MM.1S (cell line): ENCODE data around the gene AKAP6.

Experiments
- DNase-seq: peaks from one replicate; pipeline ENCODE4 v3.0.0-alpha.2; 2015
- H2AFZ ChIP-seq: fragments of 300-600 bp; sonication (generic); 2 replicates; pipeline ENCODE4 v1.6.0; 2016; ENCODE audit warnings: antibody characterized with exemption, low read length
- H3F3A ChIP-seq: fragments of 300-600 bp; sonication (generic); 2 replicates; pipeline ENCODE4 v1.6.1; 2016; ENCODE audit warnings: mild to moderate bottlenecking, antibody characterized with exemption, low read length, moderate library complexity, mixed read lengths; ENCODE audit not compliant: insufficient read depth
- H3K27ac ChIP-seq: fragments of 300-600 bp; sonication (generic); 2 replicates; pipeline ENCODE4 v1.5.1; 2016; ENCODE audit warnings: mild to moderate bottlenecking, low read length
- H3K27me3 ChIP-seq: fragments of 300-600 bp; sonication (generic); replicated peaks from 2 replicates; pipeline ENCODE4 v1.6.0; 2016; ENCODE audit warnings: low read length; ENCODE audit not compliant: insufficient read depth
- H3K36me3 ChIP-seq: fragments of 300-600 bp; sonication (generic); replicated peaks from 2 replicates; pipeline ENCODE4 v1.6.1; 2016; ENCODE audit warnings: mild to moderate bottlenecking, low read length, mixed read lengths; ENCODE audit not compliant: insufficient read depth
- H3K4me1 ChIP-seq: fragments of 300-600 bp; sonication (generic); 2 replicates; pipeline ENCODE4 v1.6.1; 2016; ENCODE audit warnings: low read length, mixed read lengths
- H3K4me2 ChIP-seq: fragments of 300-600 bp; sonication (generic); 2 replicates; pipeline ENCODE4 v1.6.0; 2016; ENCODE audit warnings: low read depth, low read length
- H3K4me3 ChIP-seq: fragments of 300-600 bp; sonication (generic); 2 replicates; pipeline ENCODE4 v1.5.1; 2016; ENCODE audit warnings: low read length, mixed read lengths
- H3K79me2 ChIP-seq: fragments of 300-600 bp; sonication (generic); 2 replicates; pipeline ENCODE4 v1.6.1; 2016; ENCODE audit warnings: mixed run types, low read length, mixed read lengths
- H3K9ac ChIP-seq: fragments of 300-600 bp; sonication (generic); 2 replicates; pipeline ENCODE4 v1.6.1; 2016; ENCODE audit warnings: low read length, mixed read lengths
- H3K9me2 ChIP-seq: fragments of 300-600 bp; sonication (generic); replicated peaks from 2 replicates; pipeline ENCODE4 v1.6.1; 2016; ENCODE audit warnings: mild to moderate bottlenecking, low read length, mixed read lengths; ENCODE audit not compliant: insufficient read depth
- H3K9me3 ChIP-seq: fragments of 300-600 bp; sonication (generic); replicated peaks from 2 replicates; pipeline ENCODE4 v1.6.1; 2016; ENCODE audit warnings: mild to moderate bottlenecking, low read length, mixed read lengths; ENCODE audit not compliant: insufficient read depth
- H4K20me1 ChIP-seq: fragments of 300-600 bp; sonication (generic); 2 replicates; pipeline ENCODE4 v1.6.1; 2016; ENCODE audit warnings: mild to moderate bottlenecking, low read length, moderate library complexity, mixed read lengths; ENCODE audit not compliant: insufficient read depth
- CTCF ChIP-seq: fragments of 300-600 bp; sonication (generic); IDR thresholded peaks from 2 replicates; pipeline ENCODE4 v1.5.1; 2016; ENCODE audit warnings: antibody characterized with exemption, low read length, mixed read lengths
- EZH2 ChIP-seq: fragments of 300-600 bp; sonication (generic); optimal IDR thresholded peaks from 2 replicates; pipeline ENCODE3; 2017; ENCODE audit warnings: low read depth, mild to moderate bottlenecking, antibody characterized with exemption, low read length, mixed read lengths
- EZH2phosphoT487 ChIP-seq: fragments of 300-600 bp; sonication (generic); IDR thresholded peaks from 2 replicates; pipeline ENCODE4 v1.6.1; 2018; ENCODE audit warnings: antibody characterized with exemption, low read length

Gene AKAP6

GRCh38 chr14:32413967-32414640, 85.0 kb downstream of the AKAP6 start:
- TF ChIP-seq EZH2 = no peak
- TF ChIP-seq CTCF = no peak
- TF ChIP-seq EZH2phosphoT487 = no peak
- no peak for DNase-seq
- Histone ChIP-seq H3K9me3 (no peaks in the 10 kb centered on the region), H3K27ac (peak overlapping the region; percentile 18; the same call in 1 of the 2 replicates), H3K9ac (no peak overlapping the region), H3F3A (no peaks in the 10 kb centered on the region), H3K79me2 (no peaks in the 10 kb centered on the region), H2AFZ (no peak overlapping the region), H3K4me3 (no peak overlapping the region), H3K4me1 (peaks cover 19% of the 10 kb centered on the region), H3K9me2 (no peaks in the 10 kb centered on the region), H3K4me2 (peak overlapping the region; percentile 54), H4K20me1 (no peaks in the 10 kb centered on the region), H3K36me3 (no peaks in the 10 kb centered on the region), H3K27me3 (no peaks in the 10 kb centered on the region)

DNA sequence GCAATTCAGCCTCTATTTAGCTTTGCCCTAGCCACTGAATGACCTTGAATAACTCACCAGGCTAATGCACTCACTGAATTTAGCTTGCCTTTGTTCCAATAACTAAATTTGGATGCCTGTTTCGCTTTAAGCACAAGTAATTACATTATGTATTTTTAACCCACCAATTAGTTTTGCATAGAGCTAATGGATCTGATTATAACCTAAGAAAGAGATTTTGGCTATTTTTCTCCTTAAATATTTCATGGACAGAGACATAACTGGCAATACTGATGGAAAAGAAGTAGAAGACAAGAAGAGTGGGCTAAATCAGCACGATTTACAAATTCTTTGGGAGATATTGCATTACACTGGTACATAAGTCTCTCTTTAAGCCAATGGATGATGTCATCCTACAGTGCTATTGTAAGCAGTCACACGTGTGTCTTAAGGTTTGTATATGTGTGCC, 85.7 kb downstream of the AKAP6 start:
- H3K9me2 ChIP-seq = no peaks in the 10 kb centered on the region
- H2AFZ ChIP-seq = peak overlapping the region; percentile 38; the same call in 1 of the 2 replicates
- H3K4me1 ChIP-seq = peaks cover 19% of the 10 kb centered on the region
- H3K4me2 ChIP-seq = peak overlapping the region; percentile 54
- no peaks in the 10 kb centered on the region for H3K79me2 ChIP-seq
- no peaks in the 10 kb centered on the region for H3K9me3 ChIP-seq
- no peaks in the 10 kb centered on the region for H3K36me3 ChIP-seq
- no peak overlapping the region for H3K9ac ChIP-seq
- DNase-seq = peak; percentile 8
- no peak for TF ChIP-seq EZH2phosphoT487
- no peak for TF ChIP-seq EZH2
- no peak for TF ChIP-seq CTCF
- H4K20me1 ChIP-seq = no peaks in the 10 kb centered on the region
- no peaks in the 10 kb centered on the region for H3F3A ChIP-seq
- H3K27ac ChIP-seq = peak overlapping the region; percentile 18; the same call in 1 of the 2 replicates
- no peak overlapping the region for H3K4me3 ChIP-seq
- H3K27me3 ChIP-seq = no peaks in the 10 kb centered on the region

GRCh38 chr14:32417956-32418552, 89.0 kb downstream of the AKAP6 start:
- H3K4me2 ChIP-seq = no peak overlapping the region
- no peaks in the 10 kb centered on the region for H3K36me3 ChIP-seq
- no peak overlapping the region for H2AFZ ChIP-seq
- no peaks in the 10 kb centered on the region for H3K79me2 ChIP-seq
- no peaks in the 10 kb centered on the region for H3F3A ChIP-seq
- no peak for TF ChIP-seq EZH2
- no peak for TF ChIP-seq EZH2phosphoT487
- TF ChIP-seq CTCF = no peak
- H3K27ac ChIP-seq = no peak overlapping the region
- no peak overlapping the region for H3K4me3 ChIP-seq
- peaks cover 19% of the 10 kb centered on the region for H3K4me1 ChIP-seq
- no peaks in the 10 kb centered on the region for H3K9me2 ChIP-seq
- H3K27me3 ChIP-seq = no peaks in the 10 kb centered on the region
- H3K9me3 ChIP-seq = no peaks in the 10 kb centered on the region
- no peak overlapping the region for H3K9ac ChIP-seq
- no peak for DNase-seq
- H4K20me1 ChIP-seq = no peaks in the 10 kb centered on the region
